SK-N-SH (cell line): Measurements from ENCODE around the gene KRTAP1-4.

Experiments used
- EP300 ChIP-seq, 2 experiments: IDR thresholded peaks; 2 replicates each; pipeline versions ENCODE4 v1.4.0 to v1.6.1; 2012; ENCODE audit warnings: borderline replicate concordance in 1 of 2, low read depth in 1 of 2, low read length in 1 of 2
- EZH2phosphoT487 ChIP-seq: fragments of 200-600 bp; sonication (generic); IDR thresholded peaks from 2 replicates; pipeline ENCODE4 v1.6.1; 2017; ENCODE audit warnings: low read depth, mixed run types, mild to moderate bottlenecking, antibody characterized with exemption, moderate library complexity, borderline replicate concordance
- NFIC ChIP-seq: IDR thresholded peaks from 2 replicates; pipeline ENCODE4 v1.4.0; 2012; ENCODE audit warnings: borderline replicate concordance
- POLR2AphosphoS5 ChIP-seq: IDR thresholded peaks from 2 replicates; pipeline ENCODE4 v1.6.1; 2012; ENCODE audit warnings: low read depth, low read length
- TF ChIP-seq, protein P1 (sequence below): IDR thresholded peaks from 2 replicates; pipeline ENCODE4 v1.4.0; 2012; ENCODE audit warnings: low read depth
- TF ChIP-seq, protein P2 (sequence below): fragments of 200-600 bp; sonication (generic); IDR thresholded peaks from 2 replicates; pipeline ENCODE4 v1.6.1; 2017; ENCODE audit warnings: antibody characterized with exemption, mild to moderate bottlenecking, moderate library complexity
- TF ChIP-seq, protein P3 (sequence below): IDR thresholded peaks from 2 replicates; pipeline ENCODE4 v1.6.1; 2012; ENCODE audit warnings: mild to moderate bottlenecking, low read depth, low read length, moderate library complexity

DNA sequence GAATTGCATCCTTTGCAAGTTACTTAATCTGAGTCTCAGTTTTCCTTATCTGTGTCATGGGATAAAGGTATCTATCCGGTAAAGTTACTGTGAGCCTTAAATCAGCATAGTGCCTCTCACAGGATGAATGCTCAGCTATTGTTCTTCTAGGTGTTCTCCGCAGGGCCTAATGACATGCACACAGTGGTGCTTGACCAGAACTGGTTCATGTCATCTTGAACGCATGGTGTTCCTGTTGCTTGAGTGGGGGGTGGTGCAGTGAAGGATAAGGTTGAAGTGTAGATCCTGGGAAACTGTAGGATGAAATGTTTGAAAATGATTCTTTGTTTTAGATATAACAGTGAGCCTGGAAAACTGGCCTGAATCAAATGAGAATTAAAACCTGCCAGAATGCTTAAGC is 49.9 kb downstream of the KRTAP1-4 start:
- TF ChIP-seq, protein P1, sequence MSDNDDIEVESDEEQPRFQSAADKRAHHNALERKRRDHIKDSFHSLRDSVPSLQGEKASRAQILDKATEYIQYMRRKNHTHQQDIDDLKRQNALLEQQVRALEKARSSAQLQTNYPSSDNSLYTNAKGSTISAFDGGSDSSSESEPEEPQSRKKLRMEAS: no peak
- TF ChIP-seq EZH2phosphoT487: no peak
- TF ChIP-seq, protein P2, sequence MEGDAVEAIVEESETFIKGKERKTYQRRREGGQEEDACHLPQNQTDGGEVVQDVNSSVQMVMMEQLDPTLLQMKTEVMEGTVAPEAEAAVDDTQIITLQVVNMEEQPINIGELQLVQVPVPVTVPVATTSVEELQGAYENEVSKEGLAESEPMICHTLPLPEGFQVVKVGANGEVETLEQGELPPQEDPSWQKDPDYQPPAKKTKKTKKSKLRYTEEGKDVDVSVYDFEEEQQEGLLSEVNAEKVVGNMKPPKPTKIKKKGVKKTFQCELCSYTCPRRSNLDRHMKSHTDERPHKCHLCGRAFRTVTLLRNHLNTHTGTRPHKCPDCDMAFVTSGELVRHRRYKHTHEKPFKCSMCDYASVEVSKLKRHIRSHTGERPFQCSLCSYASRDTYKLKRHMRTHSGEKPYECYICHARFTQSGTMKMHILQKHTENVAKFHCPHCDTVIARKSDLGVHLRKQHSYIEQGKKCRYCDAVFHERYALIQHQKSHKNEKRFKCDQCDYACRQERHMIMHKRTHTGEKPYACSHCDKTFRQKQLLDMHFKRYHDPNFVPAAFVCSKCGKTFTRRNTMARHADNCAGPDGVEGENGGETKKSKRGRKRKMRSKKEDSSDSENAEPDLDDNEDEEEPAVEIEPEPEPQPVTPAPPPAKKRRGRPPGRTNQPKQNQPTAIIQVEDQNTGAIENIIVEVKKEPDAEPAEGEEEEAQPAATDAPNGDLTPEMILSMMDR: no peak
- no peak for TF ChIP-seq EP300 (IDR thresholded peaks at IDR 0.05; ENCODE audit: borderline replicate concordance in 1 of 2, low read depth in 1 of 2, low read length in 1 of 2)
- no peak for TF ChIP-seq NFIC
- TF ChIP-seq, protein P3, sequence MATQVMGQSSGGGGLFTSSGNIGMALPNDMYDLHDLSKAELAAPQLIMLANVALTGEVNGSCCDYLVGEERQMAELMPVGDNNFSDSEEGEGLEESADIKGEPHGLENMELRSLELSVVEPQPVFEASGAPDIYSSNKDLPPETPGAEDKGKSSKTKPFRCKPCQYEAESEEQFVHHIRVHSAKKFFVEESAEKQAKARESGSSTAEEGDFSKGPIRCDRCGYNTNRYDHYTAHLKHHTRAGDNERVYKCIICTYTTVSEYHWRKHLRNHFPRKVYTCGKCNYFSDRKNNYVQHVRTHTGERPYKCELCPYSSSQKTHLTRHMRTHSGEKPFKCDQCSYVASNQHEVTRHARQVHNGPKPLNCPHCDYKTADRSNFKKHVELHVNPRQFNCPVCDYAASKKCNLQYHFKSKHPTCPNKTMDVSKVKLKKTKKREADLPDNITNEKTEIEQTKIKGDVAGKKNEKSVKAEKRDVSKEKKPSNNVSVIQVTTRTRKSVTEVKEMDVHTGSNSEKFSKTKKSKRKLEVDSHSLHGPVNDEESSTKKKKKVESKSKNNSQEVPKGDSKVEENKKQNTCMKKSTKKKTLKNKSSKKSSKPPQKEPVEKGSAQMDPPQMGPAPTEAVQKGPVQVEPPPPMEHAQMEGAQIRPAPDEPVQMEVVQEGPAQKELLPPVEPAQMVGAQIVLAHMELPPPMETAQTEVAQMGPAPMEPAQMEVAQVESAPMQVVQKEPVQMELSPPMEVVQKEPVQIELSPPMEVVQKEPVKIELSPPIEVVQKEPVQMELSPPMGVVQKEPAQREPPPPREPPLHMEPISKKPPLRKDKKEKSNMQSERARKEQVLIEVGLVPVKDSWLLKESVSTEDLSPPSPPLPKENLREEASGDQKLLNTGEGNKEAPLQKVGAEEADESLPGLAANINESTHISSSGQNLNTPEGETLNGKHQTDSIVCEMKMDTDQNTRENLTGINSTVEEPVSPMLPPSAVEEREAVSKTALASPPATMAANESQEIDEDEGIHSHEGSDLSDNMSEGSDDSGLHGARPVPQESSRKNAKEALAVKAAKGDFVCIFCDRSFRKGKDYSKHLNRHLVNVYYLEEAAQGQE: no peak
- no peak for TF ChIP-seq POLR2AphosphoS5
